Measurements from ENCODE around the gene TACSTD2. TPM values are rescaled to one million over a fixed set of nuclear protein-coding genes. Genes with fewer than 3 reads are reported as not detected.
A peak's percentile ranks its signal among the peaks of the same experiment; 100 is the strongest.

Gene TACSTD2
- total RNA-seq, 1 donor from 2014 or later: not detected

DNA sequence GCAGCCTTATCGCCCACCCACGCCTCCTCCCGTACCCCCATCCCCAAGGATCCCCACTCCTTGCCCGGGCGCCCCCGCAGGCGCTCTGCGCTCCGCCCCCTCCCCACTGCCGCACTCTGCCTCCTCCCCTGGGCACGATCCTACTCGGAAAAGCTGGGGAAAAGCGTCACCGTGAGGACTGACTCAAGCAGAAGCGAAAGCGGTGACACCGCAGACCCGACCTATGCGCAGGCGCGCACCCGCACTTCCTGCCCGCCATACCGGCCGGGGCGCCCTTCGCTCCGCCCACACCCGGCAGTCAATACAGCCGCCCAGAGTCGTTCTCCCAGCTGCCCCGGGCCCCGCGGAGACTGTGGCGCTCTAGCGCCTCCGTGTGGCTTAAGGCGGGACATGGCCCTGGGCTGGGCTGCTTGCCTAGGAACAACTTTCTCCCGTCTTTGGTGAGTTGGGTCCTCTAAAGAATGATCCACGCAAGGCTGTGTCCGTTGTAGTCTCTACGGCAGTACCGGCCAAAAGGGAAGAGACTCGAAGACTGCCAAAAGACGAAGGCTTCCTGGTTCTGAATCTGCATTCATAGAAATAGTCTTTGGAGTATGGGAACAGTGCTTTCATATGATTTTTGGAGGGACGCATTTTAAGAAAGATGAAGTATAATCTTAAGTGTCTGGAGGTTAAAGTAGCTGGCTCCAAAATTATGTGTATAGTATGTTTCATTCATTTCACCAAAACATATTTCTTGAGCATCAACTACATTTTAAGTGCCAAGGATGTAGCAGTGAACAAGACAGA, 30.3 kb downstream of the TACSTD2 start, which contains the start of gene OMA1:
Gene OMA1, minus strand, starts transcription at position 207 of the 789 bp plus-strand sequence. CDS start 7,432 bp downstream, outside the sequence.
- TF ChIP-seq, protein P1, sequence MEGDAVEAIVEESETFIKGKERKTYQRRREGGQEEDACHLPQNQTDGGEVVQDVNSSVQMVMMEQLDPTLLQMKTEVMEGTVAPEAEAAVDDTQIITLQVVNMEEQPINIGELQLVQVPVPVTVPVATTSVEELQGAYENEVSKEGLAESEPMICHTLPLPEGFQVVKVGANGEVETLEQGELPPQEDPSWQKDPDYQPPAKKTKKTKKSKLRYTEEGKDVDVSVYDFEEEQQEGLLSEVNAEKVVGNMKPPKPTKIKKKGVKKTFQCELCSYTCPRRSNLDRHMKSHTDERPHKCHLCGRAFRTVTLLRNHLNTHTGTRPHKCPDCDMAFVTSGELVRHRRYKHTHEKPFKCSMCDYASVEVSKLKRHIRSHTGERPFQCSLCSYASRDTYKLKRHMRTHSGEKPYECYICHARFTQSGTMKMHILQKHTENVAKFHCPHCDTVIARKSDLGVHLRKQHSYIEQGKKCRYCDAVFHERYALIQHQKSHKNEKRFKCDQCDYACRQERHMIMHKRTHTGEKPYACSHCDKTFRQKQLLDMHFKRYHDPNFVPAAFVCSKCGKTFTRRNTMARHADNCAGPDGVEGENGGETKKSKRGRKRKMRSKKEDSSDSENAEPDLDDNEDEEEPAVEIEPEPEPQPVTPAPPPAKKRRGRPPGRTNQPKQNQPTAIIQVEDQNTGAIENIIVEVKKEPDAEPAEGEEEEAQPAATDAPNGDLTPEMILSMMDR (IDR thresholded peaks at IDR 0.05): peak; percentile 90
- TF ChIP-seq EZH2 (IDR thresholded peaks at IDR 0.05) (no peak), EZH2phosphoT487 (IDR thresholded peaks at IDR 0.05) (no peak)
- Histone ChIP-seq H3K36me3 (no peaks in the 10 kb centered on the region), H3K4me2 (peak within 1 kb of the TSS; percentile 85), H3K27ac (peak within 1 kb of the TSS; percentile 75), H3K9me3 (ENCODE audit: low read depth) (no peaks in the 10 kb centered on the region), H3K27me3 (no peaks in the 10 kb centered on the region), H3K4me1 (peaks cover 3% of the 10 kb centered on the region), H3F3A (ENCODE audit: low read depth) (peaks cover 10% of the 10 kb centered on the region), H3K79me2 (ENCODE audit: low read depth) (no peaks in the 10 kb centered on the region), H2AFZ (replicated peaks) (peak within 1 kb of the TSS; percentile 98), H3K9ac (peak within 1 kb of the TSS; percentile 34), H4K20me1 (ENCODE audit: low read depth) (no peaks in the 10 kb centered on the region), H3K4me3 (peak within 1 kb of the TSS; percentile 66)
- peak; percentile 99 for DNase-seq (ENCODE audit: low spot score)
- Mint-ChIP-seq H3K27ac (peak within 1 kb of the TSS; percentile 98), H3K4me1 (peaks cover 20% of the 10 kb centered on the region), H3K36me3 (no peaks in the 10 kb centered on the region), H3K4me3 (peak within 1 kb of the TSS; percentile 93), H3K9me3 (no peaks in the 10 kb centered on the region), H3K27me3 (ENCODE audit: insufficient read depth, low read depth) (peaks cover 5% of the 10 kb centered on the region)

DNA sequence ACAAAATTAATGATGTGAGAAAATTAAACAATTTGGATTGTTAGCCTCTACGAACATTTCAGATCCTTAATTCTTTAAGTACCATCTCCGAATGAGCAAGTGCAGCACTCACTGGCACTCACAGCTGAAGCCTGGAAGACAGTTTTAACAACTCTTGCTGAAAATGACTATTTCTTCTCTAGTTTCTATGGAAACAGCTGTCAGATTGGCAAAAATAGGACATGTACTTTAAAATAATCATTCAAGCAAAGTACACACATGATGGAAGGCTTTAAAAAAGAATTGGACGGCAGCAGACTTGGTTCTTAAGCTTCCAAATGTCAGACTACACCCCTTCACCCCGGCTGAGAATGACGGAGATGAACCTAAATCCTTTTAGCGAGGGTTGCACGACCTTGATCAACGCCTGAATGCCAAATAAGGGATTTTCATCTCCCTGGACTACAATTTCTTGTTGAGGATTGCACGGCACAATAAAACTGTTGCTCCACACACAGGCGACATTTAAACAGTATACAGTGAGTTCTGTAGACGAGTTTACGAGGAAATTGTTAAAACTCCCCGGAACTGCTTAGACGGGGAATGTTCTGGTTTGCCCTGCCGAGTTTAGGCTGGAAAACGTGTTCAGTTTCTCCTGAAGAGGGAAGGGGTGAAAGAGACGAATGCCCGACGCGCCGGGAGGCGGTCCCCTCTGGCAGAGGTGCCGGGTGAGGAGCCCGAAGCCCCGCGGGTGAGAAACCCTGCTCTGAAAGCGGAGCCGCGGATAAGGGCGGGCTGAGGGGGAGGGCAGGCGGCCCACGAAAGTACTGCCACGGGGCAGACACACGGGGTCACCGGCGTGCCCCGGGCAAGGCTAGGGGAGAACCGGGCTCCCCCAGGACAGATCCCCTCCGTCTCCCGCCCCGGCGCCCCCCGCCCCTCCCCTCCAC, 31.2 kb downstream of the TACSTD2 start:
- H3K27me3 Mint-ChIP-seq (ENCODE audit: insufficient read depth, low read depth): peaks cover 5% of the 10 kb centered on the region
- Histone ChIP-seq H3F3A (ENCODE audit: low read depth) (peaks cover 10% of the 10 kb centered on the region), H3K9ac (peak overlapping the region; percentile 34), H3K4me2 (peak overlapping the region; percentile 85), H3K27ac (peak overlapping the region; percentile 75), H3K4me3 (peak overlapping the region; percentile 66), H4K20me1 (ENCODE audit: low read depth) (no peaks in the 10 kb centered on the region), H3K27me3 (no peaks in the 10 kb centered on the region), H3K4me1 (peaks cover 3% of the 10 kb centered on the region), H3K79me2 (ENCODE audit: low read depth) (no peaks in the 10 kb centered on the region), H2AFZ (replicated peaks) (peak overlapping the region; percentile 87), H3K9me3 (ENCODE audit: low read depth) (no peaks in the 10 kb centered on the region), H3K36me3 (no peaks in the 10 kb centered on the region)
- peak overlapping the region; percentile 98 for H3K27ac Mint-ChIP-seq
- H3K4me3 Mint-ChIP-seq: peak overlapping the region; percentile 93
- DNase-seq (ENCODE audit: low spot score): peak; percentile 77
- no peaks in the 10 kb centered on the region for H3K9me3 Mint-ChIP-seq
- TF ChIP-seq EZH2 (IDR thresholded peaks at IDR 0.05) (no peak), EZH2phosphoT487 (IDR thresholded peaks at IDR 0.05) (no peak)
- TF ChIP-seq, protein P1 (IDR thresholded peaks at IDR 0.05): no peak
- peaks cover 16% of the 10 kb centered on the region for H3K4me1 Mint-ChIP-seq
- no peaks in the 10 kb centered on the region for H3K36me3 Mint-ChIP-seq

DNA sequence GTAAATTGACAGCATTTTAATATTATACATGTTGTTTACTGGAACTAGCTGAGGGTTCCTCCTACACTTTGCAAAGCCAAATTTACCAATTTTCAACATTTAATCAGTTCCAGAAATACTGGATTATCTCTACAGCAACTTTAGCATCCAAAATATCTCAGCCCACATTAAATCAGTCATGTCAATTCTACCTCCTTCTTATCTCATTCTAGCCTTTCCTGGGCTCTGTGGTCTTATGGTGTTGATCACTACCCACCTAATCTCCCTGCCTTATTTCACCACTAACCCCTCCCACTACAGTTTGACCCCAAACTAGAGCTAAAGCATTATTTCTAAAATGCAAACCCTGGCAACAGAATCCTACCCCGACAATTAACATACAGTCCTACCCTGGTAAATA, 33.8 kb downstream of the TACSTD2 start:
- Histone ChIP-seq H3K4me2 (no peak overlapping the region), H2AFZ (replicated peaks) (no peak overlapping the region), H3K27me3 (no peaks in the 10 kb centered on the region), H3F3A (ENCODE audit: low read depth) (peaks cover 10% of the 10 kb centered on the region), H4K20me1 (ENCODE audit: low read depth) (no peaks in the 10 kb centered on the region), H3K9me3 (ENCODE audit: low read depth) (no peaks in the 10 kb centered on the region), H3K9ac (no peak overlapping the region), H3K27ac (no peak overlapping the region), H3K4me3 (no peak overlapping the region), H3K4me1 (peaks cover 3% of the 10 kb centered on the region), H3K79me2 (ENCODE audit: low read depth) (no peaks in the 10 kb centered on the region), H3K36me3 (no peaks in the 10 kb centered on the region)
- H3K27ac Mint-ChIP-seq: no peak overlapping the region
- H3K36me3 Mint-ChIP-seq: no peaks in the 10 kb centered on the region
- no peak for DNase-seq (ENCODE audit: low spot score)
- H3K9me3 Mint-ChIP-seq: no peaks in the 10 kb centered on the region
- TF ChIP-seq EZH2phosphoT487 (IDR thresholded peaks at IDR 0.05): no peak
- no peak for TF ChIP-seq EZH2 (IDR thresholded peaks at IDR 0.05)
- TF ChIP-seq, protein P1 (IDR thresholded peaks at IDR 0.05): no peak
- H3K27me3 Mint-ChIP-seq (ENCODE audit: insufficient read depth, low read depth): peaks cover 2% of the 10 kb centered on the region
- H3K4me1 Mint-ChIP-seq: peaks cover 16% of the 10 kb centered on the region
- H3K4me3 Mint-ChIP-seq: no peak overlapping the region

Measured in neural progenitor cell (in vitro differentiated cells).